Measurements from ENCODE around the gene EMP3. TPM values are rescaled to one million over a fixed set of nuclear protein-coding genes. Genes with fewer than 3 reads are reported as not detected.
A peak's percentile ranks its signal among the peaks of the same experiment; 100 is the strongest.

EMP3 gene
- total and polyA plus RNA-seq, 2 experiments from 2014 or later = 6.0 to 25.1 TPM

DNA sequence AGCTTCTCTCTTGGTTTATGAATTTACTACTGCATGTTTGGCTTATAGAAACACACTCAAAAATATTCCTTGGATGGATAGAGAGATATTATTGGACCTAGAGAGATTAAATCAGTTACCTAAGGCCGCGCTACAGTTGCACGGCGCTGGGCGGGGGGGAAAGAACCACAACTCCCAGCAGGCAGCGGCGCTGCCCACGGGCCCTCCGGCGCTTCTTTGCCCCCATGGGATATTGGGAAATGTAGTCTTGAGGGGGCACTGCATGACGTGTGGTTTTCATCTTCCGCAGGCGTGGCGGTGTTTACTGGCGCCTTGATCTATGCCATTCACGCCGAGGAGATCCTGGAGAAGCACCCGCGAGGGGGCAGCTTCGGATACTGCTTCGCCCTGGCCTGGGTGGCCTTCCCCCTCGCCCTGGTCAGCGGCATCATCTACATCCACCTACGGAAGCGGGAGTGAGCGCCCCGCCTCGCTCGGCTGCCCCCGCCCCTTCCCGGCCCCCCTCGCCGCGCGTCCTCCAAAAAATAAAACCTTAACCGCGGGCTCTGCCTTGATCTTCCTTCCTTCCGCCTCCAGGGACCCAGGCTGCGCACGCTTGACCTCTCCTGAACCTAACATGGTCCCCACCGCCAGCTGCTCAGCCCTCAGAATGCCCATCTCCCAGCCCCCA, 4.8 kb downstream of the EMP3 start:
- peak; percentile 50 for ATAC-seq
- H2AFZ ChIP-seq = peak overlapping the region; percentile 40

DNA sequence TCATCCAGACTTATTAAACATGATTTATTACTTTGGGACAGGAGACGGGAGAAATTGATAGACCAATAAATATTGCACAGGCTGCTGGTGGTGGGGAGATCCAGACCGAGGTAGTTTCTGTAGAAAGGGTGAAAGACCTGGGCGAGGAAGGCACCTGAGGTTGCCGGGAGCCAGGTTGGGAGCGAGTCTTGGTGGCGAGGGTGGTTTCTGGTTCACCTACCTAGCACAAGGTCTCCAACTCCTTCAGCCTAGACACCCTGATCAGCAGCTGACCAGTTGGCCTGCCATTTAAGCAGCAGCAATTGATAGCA, 7.0 kb downstream of the EMP3 start:
- no peaks in the 10 kb centered on the region for H3K9me2 ChIP-seq (ENCODE audit: insufficient read depth)
- H4K20me1 ChIP-seq (replicated peaks; ENCODE audit: insufficient read depth) = no peaks in the 10 kb centered on the region
- no peak overlapping the region for H3K27ac ChIP-seq (ENCODE audit: low read depth)
- no peak for ATAC-seq
- peaks cover 23% of the 10 kb centered on the region for H3K4me1 Mint-ChIP-seq
- H2AFZ ChIP-seq = no peak overlapping the region
- no peak for DNase-seq (ENCODE audit: low spot score)
- no peaks in the 10 kb centered on the region for H3K36me3 ChIP-seq (ENCODE audit: insufficient read depth)
- H3K4me3 ChIP-seq = peak overlapping the region; percentile 78
- peaks cover 10% of the 10 kb centered on the region for H3K9me3 Mint-ChIP-seq
- H3K4me2 ChIP-seq = peak overlapping the region; percentile 86
- H3F3A ChIP-seq (replicated peaks; ENCODE audit: low read depth) = peaks cover 13% of the 10 kb centered on the region; the same call in 1 of the 2 replicates
- H3K36me3 Mint-ChIP-seq (ENCODE audit: low read depth) = peaks cover 8% of the 10 kb centered on the region
- no peaks in the 10 kb centered on the region for H3K27me3 ChIP-seq (ENCODE audit: insufficient read depth)
- H3K4me3 Mint-ChIP-seq = peak overlapping the region; percentile 77
- no peaks in the 10 kb centered on the region for H3K79me2 ChIP-seq (replicated peaks; ENCODE audit: insufficient read depth)
- peaks cover 13% of the 10 kb centered on the region for H3K4me1 ChIP-seq (ENCODE audit: insufficient read depth)
- H3K27ac Mint-ChIP-seq = no peak overlapping the region
- peaks cover 32% of the 10 kb centered on the region for H3K27me3 Mint-ChIP-seq (ENCODE audit: insufficient read depth, low read depth, poor library complexity)
- TF ChIP-seq EZH2 (IDR thresholded peaks at IDR 0.05; ENCODE audit: low read depth, unreplicated experiment) (no peak), STAT1 (IDR thresholded peaks at IDR 0.05; ENCODE audit: unreplicated experiment) (no peak), EZH2phosphoT487 (IDR thresholded peaks at IDR 0.05; ENCODE audit: unreplicated experiment) (no peak)
- TF ChIP-seq, protein P1, sequence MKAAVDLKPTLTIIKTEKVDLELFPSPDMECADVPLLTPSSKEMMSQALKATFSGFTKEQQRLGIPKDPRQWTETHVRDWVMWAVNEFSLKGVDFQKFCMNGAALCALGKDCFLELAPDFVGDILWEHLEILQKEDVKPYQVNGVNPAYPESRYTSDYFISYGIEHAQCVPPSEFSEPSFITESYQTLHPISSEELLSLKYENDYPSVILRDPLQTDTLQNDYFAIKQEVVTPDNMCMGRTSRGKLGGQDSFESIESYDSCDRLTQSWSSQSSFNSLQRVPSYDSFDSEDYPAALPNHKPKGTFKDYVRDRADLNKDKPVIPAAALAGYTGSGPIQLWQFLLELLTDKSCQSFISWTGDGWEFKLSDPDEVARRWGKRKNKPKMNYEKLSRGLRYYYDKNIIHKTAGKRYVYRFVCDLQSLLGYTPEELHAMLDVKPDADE (IDR thresholded peaks at IDR 0.05) = no peak
- TF ChIP-seq, protein P2, sequence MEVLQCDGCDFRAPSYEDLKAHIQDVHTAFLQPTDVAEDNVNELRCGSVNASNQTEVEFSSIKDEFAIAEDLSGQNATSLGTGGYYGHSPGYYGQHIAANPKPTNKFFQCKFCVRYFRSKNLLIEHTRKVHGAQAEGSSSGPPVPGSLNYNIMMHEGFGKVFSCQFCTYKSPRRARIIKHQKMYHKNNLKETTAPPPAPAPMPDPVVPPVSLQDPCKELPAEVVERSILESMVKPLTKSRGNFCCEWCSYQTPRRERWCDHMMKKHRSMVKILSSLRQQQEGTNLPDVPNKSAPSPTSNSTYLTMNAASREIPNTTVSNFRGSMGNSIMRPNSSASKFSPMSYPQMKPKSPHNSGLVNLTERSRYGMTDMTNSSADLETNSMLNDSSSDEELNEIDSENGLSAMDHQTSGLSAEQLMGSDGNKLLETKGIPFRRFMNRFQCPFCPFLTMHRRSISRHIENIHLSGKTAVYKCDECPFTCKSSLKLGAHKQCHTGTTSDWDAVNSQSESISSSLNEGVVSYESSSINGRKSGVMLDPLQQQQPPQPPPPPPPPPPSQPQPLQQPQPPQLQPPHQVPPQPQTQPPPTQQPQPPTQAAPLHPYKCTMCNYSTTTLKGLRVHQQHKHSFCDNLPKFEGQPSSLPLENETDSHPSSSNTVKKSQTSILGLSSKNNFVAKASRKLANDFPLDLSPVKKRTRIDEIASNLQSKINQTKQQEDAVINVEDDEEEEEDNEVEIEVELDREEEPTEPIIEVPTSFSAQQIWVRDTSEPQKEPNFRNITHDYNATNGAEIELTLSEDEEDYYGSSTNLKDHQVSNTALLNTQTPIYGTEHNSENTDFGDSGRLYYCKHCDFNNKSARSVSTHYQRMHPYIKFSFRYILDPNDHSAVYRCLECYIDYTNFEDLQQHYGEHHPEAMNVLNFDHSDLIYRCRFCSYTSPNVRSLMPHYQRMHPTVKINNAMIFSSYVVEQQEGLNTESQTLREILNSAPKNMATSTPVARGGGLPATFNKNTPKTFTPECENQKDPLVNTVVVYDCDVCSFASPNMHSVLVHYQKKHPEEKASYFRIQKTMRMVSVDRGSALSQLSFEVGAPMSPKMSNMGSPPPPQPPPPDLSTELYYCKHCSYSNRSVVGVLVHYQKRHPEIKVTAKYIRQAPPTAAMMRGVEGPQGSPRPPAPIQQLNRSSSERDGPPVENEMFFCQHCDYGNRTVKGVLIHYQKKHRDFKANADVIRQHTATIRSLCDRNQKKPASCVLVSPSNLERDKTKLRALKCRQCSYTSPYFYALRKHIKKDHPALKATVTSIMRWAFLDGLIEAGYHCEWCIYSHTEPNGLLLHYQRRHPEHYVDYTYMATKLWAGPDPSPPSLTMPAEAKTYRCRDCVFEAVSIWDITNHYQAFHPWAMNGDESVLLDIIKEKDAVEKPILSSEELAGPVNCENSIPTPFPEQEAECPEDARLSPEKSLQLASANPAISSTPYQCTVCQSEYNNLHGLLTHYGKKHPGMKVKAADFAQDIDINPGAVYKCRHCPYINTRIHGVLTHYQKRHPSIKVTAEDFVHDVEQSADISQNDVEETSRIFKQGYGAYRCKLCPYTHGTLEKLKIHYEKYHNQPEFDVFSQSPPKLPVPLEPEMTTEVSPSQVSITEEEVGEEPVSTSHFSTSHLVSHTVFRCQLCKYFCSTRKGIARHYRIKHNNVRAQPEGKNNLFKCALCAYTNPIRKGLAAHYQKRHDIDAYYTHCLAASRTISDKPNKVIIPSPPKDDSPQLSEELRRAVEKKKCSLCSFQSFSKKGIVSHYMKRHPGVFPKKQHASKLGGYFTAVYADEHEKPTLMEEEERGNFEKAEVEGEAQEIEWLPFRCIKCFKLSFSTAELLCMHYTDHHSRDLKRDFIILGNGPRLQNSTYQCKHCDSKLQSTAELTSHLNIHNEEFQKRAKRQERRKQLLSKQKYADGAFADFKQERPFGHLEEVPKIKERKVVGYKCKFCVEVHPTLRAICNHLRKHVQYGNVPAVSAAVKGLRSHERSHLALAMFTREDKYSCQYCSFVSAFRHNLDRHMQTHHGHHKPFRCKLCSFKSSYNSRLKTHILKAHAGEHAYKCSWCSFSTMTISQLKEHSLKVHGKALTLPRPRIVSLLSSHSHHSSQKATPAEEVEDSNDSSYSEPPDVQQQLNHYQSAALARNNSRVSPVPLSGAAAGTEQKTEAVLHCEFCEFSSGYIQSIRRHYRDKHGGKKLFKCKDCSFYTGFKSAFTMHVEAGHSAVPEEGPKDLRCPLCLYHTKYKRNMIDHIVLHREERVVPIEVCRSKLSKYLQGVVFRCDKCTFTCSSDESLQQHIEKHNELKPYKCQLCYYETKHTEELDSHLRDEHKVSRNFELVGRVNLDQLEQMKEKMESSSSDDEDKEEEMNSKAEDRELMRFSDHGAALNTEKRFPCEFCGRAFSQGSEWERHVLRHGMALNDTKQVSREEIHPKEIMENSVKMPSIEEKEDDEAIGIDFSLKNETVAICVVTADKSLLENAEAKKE (CRISPR knock-in tag; IDR thresholded peaks at IDR 0.05) = no peak

More for the DNA sequence above, 4.8 kb downstream of the EMP3 start:
- Histone ChIP-seq H3K79me2 (replicated peaks; ENCODE audit: insufficient read depth) (no peaks in the 10 kb centered on the region), H3K4me2 (peak overlapping the region; percentile 73), H3K27ac (ENCODE audit: low read depth) (peak overlapping the region; percentile 92), H3F3A (replicated peaks; ENCODE audit: low read depth) (peaks cover 15% of the 10 kb centered on the region; the same call in 1 of the 2 replicates), H3K27me3 (ENCODE audit: insufficient read depth) (peaks cover 6% of the 10 kb centered on the region; the same call in 1 of the 2 replicates), H3K36me3 (ENCODE audit: insufficient read depth) (no peaks in the 10 kb centered on the region), H3K4me1 (ENCODE audit: insufficient read depth) (peaks cover 23% of the 10 kb centered on the region), H3K4me3 (peak overlapping the region; percentile 69), H4K20me1 (replicated peaks; ENCODE audit: insufficient read depth) (no peaks in the 10 kb centered on the region), H3K9me2 (ENCODE audit: insufficient read depth) (no peaks in the 10 kb centered on the region)
- TF ChIP-seq STAT1 (IDR thresholded peaks at IDR 0.05; ENCODE audit: unreplicated experiment) (no peak), JUNB (IDR thresholded peaks at IDR 0.05; ENCODE audit: unreplicated experiment) (no peak), POLR2AphosphoS5 (IDR thresholded peaks at IDR 0.05; ENCODE audit: low read depth) (peak; percentile 61), CREB1 (CRISPR knock-in tag; IDR thresholded peaks at IDR 0.05; ENCODE audit: low read depth) (peak; percentile 87)
- TF ChIP-seq, protein P1 (IDR thresholded peaks at IDR 0.05) = peak; percentile 98
- TF ChIP-seq, protein P3, sequence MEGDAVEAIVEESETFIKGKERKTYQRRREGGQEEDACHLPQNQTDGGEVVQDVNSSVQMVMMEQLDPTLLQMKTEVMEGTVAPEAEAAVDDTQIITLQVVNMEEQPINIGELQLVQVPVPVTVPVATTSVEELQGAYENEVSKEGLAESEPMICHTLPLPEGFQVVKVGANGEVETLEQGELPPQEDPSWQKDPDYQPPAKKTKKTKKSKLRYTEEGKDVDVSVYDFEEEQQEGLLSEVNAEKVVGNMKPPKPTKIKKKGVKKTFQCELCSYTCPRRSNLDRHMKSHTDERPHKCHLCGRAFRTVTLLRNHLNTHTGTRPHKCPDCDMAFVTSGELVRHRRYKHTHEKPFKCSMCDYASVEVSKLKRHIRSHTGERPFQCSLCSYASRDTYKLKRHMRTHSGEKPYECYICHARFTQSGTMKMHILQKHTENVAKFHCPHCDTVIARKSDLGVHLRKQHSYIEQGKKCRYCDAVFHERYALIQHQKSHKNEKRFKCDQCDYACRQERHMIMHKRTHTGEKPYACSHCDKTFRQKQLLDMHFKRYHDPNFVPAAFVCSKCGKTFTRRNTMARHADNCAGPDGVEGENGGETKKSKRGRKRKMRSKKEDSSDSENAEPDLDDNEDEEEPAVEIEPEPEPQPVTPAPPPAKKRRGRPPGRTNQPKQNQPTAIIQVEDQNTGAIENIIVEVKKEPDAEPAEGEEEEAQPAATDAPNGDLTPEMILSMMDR (conservative IDR thresholded peaks at IDR 0.05; ENCODE audit: low read depth in 2 of 2) = peak in 1 of 2 experiments; percentile 23; a peak in 1 of 4 replicates
- H3K9me3 Mint-ChIP-seq = peaks cover 10% of the 10 kb centered on the region
- peaks cover 43% of the 10 kb centered on the region for H3K27me3 Mint-ChIP-seq (ENCODE audit: insufficient read depth, low read depth, poor library complexity)
- H3K36me3 Mint-ChIP-seq (ENCODE audit: low read depth) = peaks cover 8% of the 10 kb centered on the region
- peak; percentile 95 for DNase-seq (ENCODE audit: low spot score)
- H3K4me3 Mint-ChIP-seq = peak overlapping the region; percentile 91
- H3K27ac Mint-ChIP-seq = peak overlapping the region; percentile 95
- H3K4me1 Mint-ChIP-seq = peaks cover 35% of the 10 kb centered on the region

Data from GM23338 (cell line).